ENCODE data around the gene PRKCE. TPM values are rescaled to one million over a fixed set of nuclear protein-coding genes. Genes with fewer than 3 reads are reported as not detected.

PRKCE gene
- total and polyA plus RNA-seq, 7 donors = 3.0 to 22.8 (median 16.1) TPM

- Histone ChIP-seq H3K36me3 (ENCODE audit: insufficient read depth in 1 of 2, low read depth in 1 of 2) (no peaks in the 10 kb centered on the region), H3K27ac (no peak overlapping the region), H3K27me3 (ENCODE audit: insufficient read depth in 3 of 3, low read length in 2 of 3) (no peaks in the 10 kb centered on the region), H3K4me1 (no peaks in the 10 kb centered on the region), H3K4me3 (no peak overlapping the region), H3K9me3 (no peaks in the 10 kb centered on the region)
- 83 to 92% (median 89%) methylated on average over 4 of the region's 4 CpGs for WGBS, 3 donors
- no peak for TF ChIP-seq CTCF (IDR thresholded peaks at IDR 0.05)
- intact Hi-C loops (cut with DNase I) = no loop called here
- no peak for ATAC-seq
- no peak for DNase-seq
Observed at GRCh38 chr2:45867800-45868199, 216.3 kb downstream of the PRKCE start.

GRCh38 chr2:45869165-45869501 is 217.7 kb downstream of the PRKCE start:
- H3K9me3 ChIP-seq = no peaks in the 10 kb centered on the region
- no peak for DNase-seq
- no peaks in the 10 kb centered on the region for H3K36me3 ChIP-seq (ENCODE audit: insufficient read depth in 1 of 2, low read depth in 1 of 2)
- H3K4me1 ChIP-seq = peaks cover 7% of the 10 kb centered on the region
- no peaks in the 10 kb centered on the region for H3K27me3 ChIP-seq (ENCODE audit: insufficient read depth in 3 of 3, low read length in 2 of 3)
- intact Hi-C loops (cut with DNase I) = no loop called here
- no peak overlapping the region for H3K27ac ChIP-seq
- no peak for ATAC-seq
- 97% methylated on average over 4 of the region's 4 CpGs for WGBS, 3 donors
- no peak for TF ChIP-seq CTCF (IDR thresholded peaks at IDR 0.05)
- no peak overlapping the region for H3K4me3 ChIP-seq

- Histone ChIP-seq H3K4me1 (peaks cover 7% of the 10 kb centered on the region), H3K27ac (no peak overlapping the region), H3K36me3 (ENCODE audit: insufficient read depth in 1 of 2, low read depth in 1 of 2) (no peaks in the 10 kb centered on the region), H3K27me3 (ENCODE audit: insufficient read depth in 3 of 3, low read length in 2 of 3) (no peaks in the 10 kb centered on the region), H3K9me3 (peaks cover 4% of the 10 kb centered on the region), H3K4me3 (no peak overlapping the region)
- intact Hi-C loops (cut with DNase I) = no loop called here
- WGBS, 3 donors = 85 to 92% (median 90%) methylated on average over 3 of the region's 3 CpGs
- TF ChIP-seq CTCF (IDR thresholded peaks at IDR 0.05) = no peak
- ATAC-seq = no peak
- no peak for DNase-seq
Observed at GRCh38 chr2:45871025-45871424, 219.6 kb downstream of the PRKCE start.

- H3K4me1 ChIP-seq = peaks cover 7% of the 10 kb centered on the region
- no peak for TF ChIP-seq CTCF (IDR thresholded peaks at IDR 0.05)
- H3K9me3 ChIP-seq = peaks cover 9% of the 10 kb centered on the region
- no peaks in the 10 kb centered on the region for H3K27me3 ChIP-seq (ENCODE audit: insufficient read depth in 3 of 3, low read length in 2 of 3)
- WGBS, 3 donors = 83 to 90% (median 83%) methylated on average over 4 of the region's 4 CpGs
- H3K4me3 ChIP-seq = no peak overlapping the region
- H3K36me3 ChIP-seq (ENCODE audit: insufficient read depth in 1 of 2, low read depth in 1 of 2) = peaks cover 0 to 3% of the 10 kb centered on the region in 2 donors
- no peak overlapping the region for H3K27ac ChIP-seq
- intact Hi-C loops (cut with DNase I) = no loop called here
- DNase-seq (no peak), ATAC-seq (no peak)
Observed at GRCh38 chr2:45871541-45871940, 220.1 kb downstream of the PRKCE start.

GRCh38 chr2:45872211-45872610 is 220.7 kb downstream of the PRKCE start:
- WGBS, 3 donors = 89 to 90% (median 89%) methylated on average over 5 of the region's 5 CpGs
- Histone ChIP-seq H3K4me1 (peaks cover 7% of the 10 kb centered on the region), H3K4me3 (no peak overlapping the region), H3K36me3 (ENCODE audit: insufficient read depth in 1 of 2, low read depth in 1 of 2) (peaks cover 0 to 3% of the 10 kb centered on the region in 2 donors), H3K9me3 (peaks cover 16% of the 10 kb centered on the region), H3K27ac (no peak overlapping the region), H3K27me3 (ENCODE audit: insufficient read depth in 3 of 3, low read length in 2 of 3) (no peaks in the 10 kb centered on the region)
- ATAC-seq (no peak), DNase-seq (no peak)
- no peak for TF ChIP-seq CTCF (IDR thresholded peaks at IDR 0.05)
- intact Hi-C loops (cut with DNase I) = no loop called here

Data from psoas muscle (tissue), 8 donors.